GM21576 (cell line): ENCODE data around the gene FBXO2.

Source experiments
- ATAC-seq: cut with Tn5 transposase; IDR thresholded peaks from one replicate; pipeline ENCODE4 v1.9.1; 2021; ENCODE audit warnings: mild to moderate bottlenecking, moderate library complexity; ENCODE audit not compliant: unreplicated experiment

FBXO2 gene, protein sequence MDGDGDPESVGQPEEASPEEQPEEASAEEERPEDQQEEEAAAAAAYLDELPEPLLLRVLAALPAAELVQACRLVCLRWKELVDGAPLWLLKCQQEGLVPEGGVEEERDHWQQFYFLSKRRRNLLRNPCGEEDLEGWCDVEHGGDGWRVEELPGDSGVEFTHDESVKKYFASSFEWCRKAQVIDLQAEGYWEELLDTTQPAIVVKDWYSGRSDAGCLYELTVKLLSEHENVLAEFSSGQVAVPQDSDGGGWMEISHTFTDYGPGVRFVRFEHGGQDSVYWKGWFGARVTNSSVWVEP

GRCh38 chr1:11654137-11654938 is at the start of gene FBXO2, which contains the start of gene FBXO44:
Gene FBXO2 (minus strand): TSS chr1:11654429. CDS start chr1:11654340, 89 bp downstream.
Gene FBXO44 (plus strand): TSS chr1:11654877. CDS start chr1:11655836, 959 bp downstream.
- no peak for ATAC-seq

- ATAC-seq: no peak
These were observed 49.3 kb upstream of the FBXO2 start for GRCh38 chr1:11703357-11704193.

DNA sequence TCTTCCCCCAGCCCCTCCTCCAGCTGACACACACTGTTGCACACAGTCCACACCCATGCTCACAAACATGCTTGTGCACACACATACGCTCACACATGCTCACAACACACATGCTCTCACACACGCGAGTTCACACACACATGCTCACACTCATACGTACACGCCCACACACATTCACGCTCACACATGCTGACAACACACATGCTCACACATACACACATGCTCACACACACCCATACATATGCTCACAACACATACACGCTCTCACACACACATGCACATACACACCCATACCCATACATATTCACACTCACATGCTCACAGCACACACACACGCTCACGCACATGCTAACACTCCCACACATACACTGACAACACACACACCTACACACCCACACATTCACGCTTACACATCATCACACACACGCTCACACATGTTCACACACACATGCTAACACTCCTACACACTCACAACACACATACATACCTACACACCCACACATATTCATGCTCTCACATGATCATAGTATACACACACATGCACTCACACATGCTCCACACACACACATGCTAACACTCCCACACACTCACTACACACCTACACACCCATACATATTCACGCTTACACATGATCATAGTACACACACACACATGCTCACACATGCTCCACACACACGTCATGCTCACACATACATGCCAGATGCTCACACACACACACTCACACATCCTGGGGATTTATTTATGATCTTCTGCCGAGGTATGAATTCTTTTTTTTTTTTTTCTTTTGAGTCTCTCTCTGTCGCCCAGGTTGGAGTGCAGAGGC is 48.0 kb upstream of the FBXO2 start:
- no peak for ATAC-seq

GRCh38 chr1:11701551-11701961 is 47.3 kb upstream of the FBXO2 start:
- no peak for ATAC-seq

DNA sequence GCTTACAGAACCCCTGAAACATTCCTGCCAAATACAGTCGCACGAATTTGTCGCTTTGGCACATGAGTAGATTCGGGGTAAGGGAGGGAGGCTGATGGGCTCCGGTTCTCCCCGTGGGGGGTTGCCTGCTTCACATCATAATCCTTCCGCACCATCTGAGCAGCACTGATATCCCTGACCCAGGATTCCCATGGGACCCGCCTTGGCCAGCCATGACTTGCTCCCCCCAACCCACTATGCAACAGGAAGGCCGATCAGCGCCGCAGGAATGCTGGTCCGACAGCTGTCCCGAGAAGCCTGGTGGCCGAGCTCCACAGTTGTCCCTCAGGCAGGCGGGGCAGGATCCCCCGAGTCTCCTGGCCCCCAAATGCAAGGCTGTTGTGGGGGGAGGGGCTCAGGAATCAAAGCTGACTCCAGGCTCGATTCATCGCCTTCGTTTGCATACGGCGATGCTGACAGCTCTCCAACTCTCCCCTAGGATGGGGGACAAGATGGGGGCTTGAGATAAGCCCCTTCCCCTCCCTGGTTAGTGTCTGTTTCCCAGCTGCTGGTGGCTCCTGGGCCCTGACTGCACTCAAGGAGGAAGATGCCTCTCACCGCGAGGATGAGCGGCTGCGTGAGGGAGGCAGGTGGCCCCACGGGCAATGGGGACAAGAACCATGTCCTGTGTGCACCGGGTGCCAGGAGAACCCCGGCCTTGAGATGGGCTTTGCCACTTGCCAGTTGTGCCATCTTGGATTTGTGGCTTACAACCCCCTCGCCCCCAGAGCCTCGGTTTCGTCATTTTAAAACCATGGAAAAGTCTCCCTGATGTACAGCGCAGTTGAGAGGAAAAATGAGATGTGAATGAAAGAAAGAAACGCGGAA is 46.6 kb upstream of the FBXO2 start:
- no peak for ATAC-seq

DNA sequence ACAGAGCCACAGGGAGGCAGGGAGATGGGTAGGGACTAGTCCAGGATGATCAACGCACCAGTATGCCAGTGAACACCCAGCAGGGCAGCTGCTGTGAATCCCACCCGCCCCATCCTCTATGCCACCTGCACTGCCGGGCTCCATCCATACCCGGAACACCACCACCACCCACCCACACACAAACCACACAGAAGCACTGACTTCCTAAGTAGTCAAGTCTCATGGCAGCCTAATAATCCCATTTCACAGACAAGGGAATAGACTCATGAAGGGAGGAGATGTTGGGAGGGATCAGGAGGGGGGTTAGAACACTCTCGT is 43.6 kb upstream of the FBXO2 start:
- no peak for ATAC-seq

GRCh38 chr1:11697188-11697892 is 43.1 kb upstream of the FBXO2 start:
- no peak for ATAC-seq

DNA sequence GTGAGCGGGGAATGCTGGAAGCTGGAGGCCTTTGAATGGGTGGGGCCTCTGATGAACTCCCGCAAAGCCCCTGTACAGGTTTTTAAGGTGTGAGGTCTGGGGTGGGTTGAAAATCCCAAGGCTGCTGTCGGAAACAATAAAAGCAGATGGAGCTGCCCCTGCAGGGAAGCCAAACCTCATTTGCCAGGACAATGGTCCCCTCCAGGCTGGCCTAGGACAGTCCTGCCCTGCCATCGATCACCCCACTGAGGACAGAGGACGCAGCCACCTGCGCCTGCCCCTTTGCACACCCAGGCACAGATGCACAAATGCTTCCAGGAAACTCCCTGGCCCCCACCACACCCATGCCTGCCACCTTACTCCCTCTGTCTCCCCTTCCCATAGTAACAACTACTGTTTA is 41.6 kb upstream of the FBXO2 start:
- ATAC-seq: no peak

- ATAC-seq: no peak
These were observed 39.7 kb upstream of the FBXO2 start for GRCh38 chr1:11693917-11694316.

- no peak for ATAC-seq
These were observed 38.9 kb upstream of the FBXO2 start for GRCh38 chr1:11693024-11693590.

- ATAC-seq: no peak
These were observed 37.9 kb upstream of the FBXO2 start for GRCh38 chr1:11691928-11692711.

DNA sequence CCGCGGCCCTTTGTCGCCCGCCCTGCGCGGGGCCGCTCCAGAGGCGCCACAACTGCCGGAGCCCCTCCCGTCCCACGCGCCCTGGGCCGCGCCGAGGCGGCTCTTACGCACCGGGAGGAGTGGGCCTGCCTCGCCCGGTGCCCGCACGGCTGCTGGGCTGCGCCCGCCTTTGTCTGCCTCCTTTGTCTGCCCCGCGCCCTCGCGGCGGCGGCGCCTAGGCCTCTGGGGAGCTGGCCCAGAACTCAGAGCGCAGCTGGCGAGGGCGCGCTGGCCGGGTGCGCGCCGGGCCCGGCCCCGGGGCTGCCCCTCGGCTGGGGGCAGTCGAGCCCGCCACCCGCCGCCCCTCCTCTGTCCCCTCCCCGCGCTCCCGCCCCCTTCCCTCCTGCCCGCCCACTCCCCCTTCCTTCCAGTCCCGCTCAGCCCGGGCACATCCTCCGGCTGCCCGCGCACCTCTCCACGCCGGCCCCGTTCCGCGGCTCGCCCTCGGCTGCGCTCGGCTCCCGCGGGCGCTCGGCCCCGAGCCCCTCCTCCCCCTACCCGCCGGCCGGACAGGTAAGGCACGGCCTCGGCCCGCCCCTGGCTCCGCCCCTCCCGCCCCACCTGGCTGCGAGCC is 37.2 kb upstream of the FBXO2 start, which contains the start of gene DRAXIN:
DRAXIN (plus strand) TSS at position 409 of the 613 bp plus-strand sequence. CDS start 14,549 bp downstream, outside the sequence.
- no peak for ATAC-seq

DNA sequence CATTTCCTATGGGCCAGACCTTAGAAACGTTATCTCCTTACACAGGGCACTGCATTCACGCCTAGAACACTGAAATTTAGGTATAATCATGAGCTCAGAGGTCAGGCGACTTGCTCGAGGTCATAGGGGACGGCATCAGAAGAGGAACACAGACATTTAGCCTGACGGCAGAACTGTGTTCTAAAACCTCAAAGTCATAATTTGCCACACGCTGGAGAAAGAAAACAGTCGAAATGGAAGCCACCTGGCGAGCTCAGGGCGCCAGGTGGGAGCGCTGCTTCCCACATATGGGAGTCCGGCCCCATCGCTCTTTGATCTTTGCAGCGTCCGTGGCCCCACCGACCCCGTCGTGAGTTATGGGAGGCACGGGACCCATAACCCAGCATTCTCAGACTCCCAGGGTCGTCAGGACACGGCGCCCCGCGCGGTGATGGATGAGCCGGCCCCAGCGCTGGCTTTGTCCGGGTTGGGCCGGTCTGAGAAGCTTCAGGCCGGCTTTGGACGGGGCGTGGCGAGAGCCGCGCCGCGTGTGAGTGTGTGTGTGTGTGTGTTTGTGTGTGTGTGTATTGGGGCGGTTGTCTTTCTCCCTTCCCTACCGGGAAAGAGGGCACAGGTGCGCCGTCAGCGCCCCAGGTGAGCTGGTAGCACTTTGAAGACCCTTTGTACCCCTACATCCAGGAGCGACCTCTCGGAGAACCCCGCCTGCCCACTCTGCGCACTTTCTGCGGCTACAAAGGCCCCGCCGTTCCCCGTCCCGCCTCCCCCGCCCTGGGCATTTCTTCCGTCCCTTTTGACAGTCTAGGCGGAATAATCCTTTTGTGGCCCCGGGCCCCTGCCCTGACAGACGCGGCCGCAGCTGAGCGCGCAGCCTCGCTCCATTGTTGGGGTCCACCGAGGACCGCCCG is 36.4 kb upstream of the FBXO2 start:
- no peak for ATAC-seq

- no peak for ATAC-seq
These were observed 34.3 kb upstream of the FBXO2 start for GRCh38 chr1:11688506-11688905.

- ATAC-seq: no peak
These were observed 31.1 kb upstream of the FBXO2 start for GRCh38 chr1:11685210-11685752.

DNA sequence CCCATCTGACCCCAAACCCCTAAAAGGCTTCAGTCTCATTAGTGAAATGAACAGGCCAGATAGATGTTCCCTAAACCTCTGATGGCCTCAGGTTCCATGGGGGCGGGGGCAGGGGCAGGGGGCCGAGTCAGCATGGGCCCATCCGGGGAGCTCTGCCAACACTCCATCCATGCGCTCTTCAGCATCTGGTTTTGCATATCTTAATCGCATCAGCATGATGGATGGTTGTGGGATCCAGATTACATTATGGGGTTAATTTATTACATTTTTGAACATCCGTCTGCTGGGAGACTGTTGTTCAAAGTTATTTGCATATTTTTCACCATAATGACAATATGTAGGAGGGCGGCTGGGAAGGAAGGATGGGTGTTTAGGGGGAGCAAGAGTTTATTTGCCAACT is 29.8 kb upstream of the FBXO2 start:
- no peak for ATAC-seq
